ENCODE data around the gene TM4SF1.
"Not testable (repeated sequence)": the region's sequence is repeated elsewhere in the genome, so short reads cannot be mapped to it uniquely, and the experiment has no call there.

The TM4SF1 gene

GRCh38 chr3:149380220-149380619, 2.8 kb upstream of the TM4SF1 start:
- DNase-seq; in situ Hi-C loops (cut with HindIII; ENCODE audit: low pct_ligation_motif_present, low pct_unique_long_range_greater_than_20kb, low sequenced_read_pairs): not testable (repeated sequence)

- in situ Hi-C loops (cut with HindIII; ENCODE audit: low pct_ligation_motif_present, low pct_unique_long_range_greater_than_20kb, low sequenced_read_pairs), result no loop called here
- DNase-seq, result no peak
Measured at GRCh38 chr3:149378478-149379309, 1.2 kb upstream of the TM4SF1 start.

- in situ Hi-C loops (cut with HindIII; ENCODE audit: low pct_ligation_motif_present, low pct_unique_long_range_greater_than_20kb, low sequenced_read_pairs), result no loop called here
- DNase-seq, result no peak
Measured at GRCh38 chr3:149376718-149377407, 586 bp downstream of the TM4SF1 start.

- DNase-seq, result peak; percentile 35
- in situ Hi-C loops (cut with HindIII; ENCODE audit: low pct_ligation_motif_present, low pct_unique_long_range_greater_than_20kb, low sequenced_read_pairs), result no loop called here
Measured at GRCh38 chr3:149375501-149376196, 1.8 kb downstream of the TM4SF1 start.

GRCh38 chr3:149374793-149375500, 2.5 kb downstream of the TM4SF1 start:
- no peak for DNase-seq
- in situ Hi-C loops (cut with HindIII; ENCODE audit: low pct_ligation_motif_present, low pct_unique_long_range_greater_than_20kb, low sequenced_read_pairs), result no loop called here

GRCh38 chr3:149374391-149374790, 3.1 kb downstream of the TM4SF1 start:
- in situ Hi-C loops (cut with HindIII; ENCODE audit: low pct_ligation_motif_present, low pct_unique_long_range_greater_than_20kb, low sequenced_read_pairs), result no loop called here
- no peak for DNase-seq

GRCh38 chr3:149373235-149374125, 4.0 kb downstream of the TM4SF1 start:
- DNase-seq, result no peak
- in situ Hi-C loops (cut with HindIII; ENCODE audit: low pct_ligation_motif_present, low pct_unique_long_range_greater_than_20kb, low sequenced_read_pairs), result no loop called here

GRCh38 chr3:149371723-149372114, 5.7 kb downstream of the TM4SF1 start:
- in situ Hi-C loops (cut with HindIII; ENCODE audit: low pct_ligation_motif_present, low pct_unique_long_range_greater_than_20kb, low sequenced_read_pairs), result no loop called here
- no peak for DNase-seq

- DNase-seq, result no peak
- in situ Hi-C loops (cut with HindIII; ENCODE audit: low pct_ligation_motif_present, low pct_unique_long_range_greater_than_20kb, low sequenced_read_pairs), result no loop called here
Measured at GRCh38 chr3:149371001-149371722, 6.3 kb downstream of the TM4SF1 start.

GRCh38 chr3:149369991-149370866, 7.2 kb downstream of the TM4SF1 start:
- no peak for DNase-seq
- in situ Hi-C loops (cut with HindIII; ENCODE audit: low pct_ligation_motif_present, low pct_unique_long_range_greater_than_20kb, low sequenced_read_pairs), result no loop called here

GRCh38 chr3:149368674-149369497, 8.6 kb downstream of the TM4SF1 start:
- in situ Hi-C loops (cut with HindIII; ENCODE audit: low pct_ligation_motif_present, low pct_unique_long_range_greater_than_20kb, low sequenced_read_pairs), result no loop called here
- DNase-seq, result no peak

- DNase-seq, result peak; percentile 53
- in situ Hi-C loops (cut with HindIII; ENCODE audit: low pct_ligation_motif_present, low pct_unique_long_range_greater_than_20kb, low sequenced_read_pairs), result no loop called here
Measured at GRCh38 chr3:149368201-149368673, 9.2 kb downstream of the TM4SF1 start.

- in situ Hi-C loops (cut with HindIII; ENCODE audit: low pct_ligation_motif_present, low pct_unique_long_range_greater_than_20kb, low sequenced_read_pairs), result no loop called here
- peak; percentile 69 for DNase-seq
Measured at GRCh38 chr3:149366941-149367840, 10.3 kb downstream of the TM4SF1 start.

GRCh38 chr3:149366031-149366430, 11.4 kb downstream of the TM4SF1 start:
- in situ Hi-C loops (cut with HindIII; ENCODE audit: low pct_ligation_motif_present, low pct_unique_long_range_greater_than_20kb, low sequenced_read_pairs), result no loop called here

GRCh38 chr3:149364624-149365023, 12.8 kb downstream of the TM4SF1 start:
- no peak for DNase-seq
- in situ Hi-C loops (cut with HindIII; ENCODE audit: low pct_ligation_motif_present, low pct_unique_long_range_greater_than_20kb, low sequenced_read_pairs), result no loop called here

More at GRCh38 chr3:149366031-149366430, 11.4 kb downstream of the TM4SF1 start:
- DNase-seq, result no peak

Data from ACHN (cell line).